GM15510 (cell line): Measurements from ENCODE around the gene NOP16.

Experiments used
- POLR2A ChIP-seq: IDR thresholded peaks from 3 replicates; pipeline ENCODE4 v1.6.1; 2011; ENCODE audit warnings: borderline replicate concordance; ENCODE audit not compliant: insufficient read length; ENCODE audit errors: extremely low read depth

The NOP16 gene

DNA sequence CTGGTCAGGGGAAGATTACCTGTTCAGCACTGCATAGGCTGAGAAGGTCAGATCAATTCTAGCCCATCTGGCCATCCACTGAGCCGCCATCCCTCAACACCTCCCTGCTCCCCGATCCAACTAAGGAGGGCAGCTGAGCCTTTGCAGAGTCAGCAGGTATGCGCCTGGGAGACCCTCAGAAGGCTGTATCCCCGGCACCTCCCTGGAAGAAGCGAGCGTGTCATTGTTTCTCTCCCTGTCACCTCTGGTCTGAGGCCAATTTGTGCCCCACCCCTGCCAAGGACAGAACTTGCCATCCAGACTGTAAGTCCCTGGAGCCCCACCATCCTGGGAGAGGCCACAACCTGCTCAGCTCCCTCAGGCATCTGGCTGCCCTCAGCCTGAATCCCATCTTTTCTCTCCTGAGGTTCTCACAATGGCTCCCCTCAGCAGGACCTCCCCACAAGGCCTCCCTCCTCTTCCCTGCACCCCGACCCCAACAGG lies 25.4 kb upstream of the NOP16 start:
- TF ChIP-seq POLR2A, result no peak

DNA sequence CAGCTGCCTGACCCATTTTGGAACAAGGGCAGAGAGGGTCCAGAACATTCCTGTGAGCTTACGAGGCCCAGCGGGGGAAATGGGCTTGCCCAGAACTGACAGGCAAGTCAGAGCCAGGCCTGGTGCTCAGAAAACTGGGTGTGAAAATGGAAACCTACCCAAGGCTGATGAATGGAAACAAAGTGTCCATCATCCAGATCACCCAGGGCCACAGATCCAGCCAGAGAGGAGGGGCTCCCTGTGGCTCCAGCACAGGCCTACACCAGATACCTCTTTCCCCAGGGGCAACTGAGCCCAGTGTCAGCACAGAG lies 24.8 kb upstream of the NOP16 start:
- no peak for TF ChIP-seq POLR2A

DNA sequence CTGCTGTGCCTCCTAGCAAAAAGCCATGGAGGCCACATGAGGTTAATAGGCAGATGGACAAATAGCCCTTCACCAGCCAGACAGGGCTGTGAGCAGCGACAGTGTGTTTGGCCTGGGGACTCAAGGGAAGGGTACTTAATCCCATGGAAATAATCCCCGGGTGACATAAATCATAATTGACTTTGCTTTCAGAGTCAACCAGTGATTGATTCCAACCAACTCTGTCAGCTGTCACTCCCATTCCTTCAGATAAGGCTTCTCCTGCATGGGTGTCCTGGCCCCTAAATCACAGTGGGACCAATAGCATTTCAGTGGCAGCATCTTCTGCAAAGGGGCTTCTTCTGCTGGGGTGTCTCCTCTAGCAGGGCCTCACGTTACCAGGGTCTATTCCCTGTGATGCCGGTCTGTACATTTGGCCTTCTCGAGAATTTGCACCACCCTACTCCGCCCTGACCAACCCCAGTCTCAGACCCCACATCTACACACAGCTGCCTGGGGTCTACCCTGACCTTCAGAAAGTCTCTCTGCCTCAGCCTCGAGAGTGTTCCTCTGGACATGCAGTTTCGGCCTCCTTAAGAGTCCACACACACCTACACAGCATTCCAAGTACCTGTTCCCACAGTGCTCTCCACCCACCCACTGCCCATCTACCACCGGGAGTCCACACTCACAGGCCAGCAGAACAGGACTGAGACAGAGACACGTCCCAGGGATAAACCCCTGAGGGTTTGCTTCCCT lies 24.3 kb upstream of the NOP16 start:
- TF ChIP-seq POLR2A, result no peak

DNA sequence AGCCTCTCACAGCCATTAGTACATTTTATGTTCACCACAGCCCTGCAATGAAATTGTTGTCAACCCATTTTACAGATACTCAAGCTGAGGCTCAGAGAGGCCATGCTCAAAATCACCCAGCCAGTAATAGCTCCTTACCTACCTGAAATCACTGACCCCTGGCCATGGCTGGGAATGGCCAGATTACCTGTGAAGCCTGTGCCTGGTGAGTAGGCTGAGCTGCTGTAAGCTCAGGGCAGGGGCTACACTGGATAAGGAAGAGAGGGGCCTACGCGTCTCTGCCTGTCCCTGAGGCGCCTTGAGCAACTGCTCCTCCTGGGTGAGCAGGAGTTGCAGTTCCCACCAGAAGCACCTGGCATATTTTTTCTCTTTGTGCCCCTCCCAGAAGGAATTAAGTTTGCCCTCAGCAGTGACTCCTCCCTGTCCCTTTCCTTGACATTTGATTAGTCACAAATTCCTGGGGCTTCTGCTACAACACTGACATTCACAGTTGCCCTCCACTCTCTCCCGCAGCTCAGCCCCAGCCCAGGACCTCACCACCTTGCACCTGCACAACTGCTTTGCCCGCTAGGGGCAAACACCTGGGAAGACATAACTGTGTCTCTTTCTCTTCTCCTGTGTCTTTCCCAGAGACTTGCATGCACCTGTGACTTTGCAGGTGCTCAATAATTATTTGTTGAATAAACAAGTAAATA lies 22.2 kb upstream of the NOP16 start:
- TF ChIP-seq POLR2A, result no peak

DNA sequence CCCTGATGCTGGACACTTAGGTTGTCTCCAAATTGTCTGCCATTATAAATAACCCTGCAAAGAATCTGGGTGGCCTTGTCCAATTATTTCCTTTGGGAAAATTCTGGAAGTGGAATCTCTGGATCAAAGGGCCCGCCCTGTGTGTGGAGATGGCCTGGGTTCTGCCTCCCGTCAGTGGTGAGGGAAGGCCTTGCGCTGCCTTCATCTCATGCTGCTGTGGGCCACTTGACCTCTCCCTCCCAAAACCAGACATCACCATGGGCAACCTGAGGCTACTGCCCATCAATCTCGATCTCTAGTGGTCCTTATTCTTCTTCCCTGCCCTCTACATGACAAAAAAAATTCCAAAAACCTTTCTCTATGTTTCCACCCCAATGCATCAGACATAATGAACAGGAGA lies 21.4 kb upstream of the NOP16 start:
- no peak for TF ChIP-seq POLR2A

DNA sequence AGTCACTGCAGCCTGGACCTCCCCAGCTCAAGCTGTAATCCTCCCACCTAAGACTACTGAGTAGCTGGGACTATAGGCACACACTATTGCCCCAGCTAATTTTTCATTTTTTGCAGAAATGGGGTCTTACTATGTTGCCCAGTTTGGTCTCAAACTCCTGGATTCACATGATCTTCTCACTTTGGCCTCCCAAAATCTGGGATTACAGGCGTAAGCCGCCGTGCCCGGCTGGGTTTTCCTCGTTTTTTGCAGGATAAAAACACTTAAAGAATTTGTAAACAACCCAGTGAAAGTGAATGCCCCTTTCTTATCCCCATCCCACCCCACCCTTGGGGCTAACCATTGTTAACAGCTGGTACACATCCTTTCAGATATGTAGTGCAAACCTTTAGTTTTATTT lies 20.2 kb upstream of the NOP16 start:
- TF ChIP-seq POLR2A, result no peak

DNA sequence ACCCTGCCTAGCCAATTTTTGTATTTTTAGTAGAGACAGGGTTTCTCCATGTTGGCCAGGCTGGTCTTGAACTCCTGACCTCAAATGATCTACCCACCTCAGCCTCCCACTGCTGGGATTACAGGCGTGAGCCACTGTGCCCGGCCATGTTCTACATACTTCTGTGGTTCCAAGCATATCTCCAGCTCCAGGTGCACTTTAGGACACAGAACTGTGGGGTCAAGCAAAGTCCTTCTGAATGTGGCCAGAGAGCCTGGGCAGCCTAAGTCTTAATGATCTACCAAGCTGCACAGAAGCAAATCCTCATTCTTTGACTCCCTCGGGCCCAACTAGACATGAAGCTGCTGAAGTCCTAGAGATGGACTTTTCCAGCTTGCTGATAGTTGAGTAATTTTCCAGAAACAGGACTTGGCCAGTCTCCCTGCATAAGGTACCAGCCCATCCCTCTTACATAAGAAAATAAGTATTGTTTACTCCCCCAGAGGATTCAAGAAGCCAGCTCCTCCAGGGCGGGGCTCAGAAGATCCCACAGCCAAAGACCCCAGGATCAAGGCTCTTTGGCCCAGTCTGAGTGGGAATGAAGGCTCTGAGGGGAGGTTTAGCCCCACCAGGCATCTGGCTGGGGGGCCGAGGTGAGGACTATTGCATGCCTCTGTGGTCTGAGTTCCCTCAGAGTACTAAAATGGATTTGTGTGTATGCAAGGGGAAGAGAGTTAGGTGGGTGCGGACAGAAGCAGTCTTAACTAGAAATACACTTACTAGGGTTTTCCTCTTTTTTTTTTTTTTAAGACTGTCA lies 19.3 kb upstream of the NOP16 start:
- TF ChIP-seq POLR2A, result no peak

DNA sequence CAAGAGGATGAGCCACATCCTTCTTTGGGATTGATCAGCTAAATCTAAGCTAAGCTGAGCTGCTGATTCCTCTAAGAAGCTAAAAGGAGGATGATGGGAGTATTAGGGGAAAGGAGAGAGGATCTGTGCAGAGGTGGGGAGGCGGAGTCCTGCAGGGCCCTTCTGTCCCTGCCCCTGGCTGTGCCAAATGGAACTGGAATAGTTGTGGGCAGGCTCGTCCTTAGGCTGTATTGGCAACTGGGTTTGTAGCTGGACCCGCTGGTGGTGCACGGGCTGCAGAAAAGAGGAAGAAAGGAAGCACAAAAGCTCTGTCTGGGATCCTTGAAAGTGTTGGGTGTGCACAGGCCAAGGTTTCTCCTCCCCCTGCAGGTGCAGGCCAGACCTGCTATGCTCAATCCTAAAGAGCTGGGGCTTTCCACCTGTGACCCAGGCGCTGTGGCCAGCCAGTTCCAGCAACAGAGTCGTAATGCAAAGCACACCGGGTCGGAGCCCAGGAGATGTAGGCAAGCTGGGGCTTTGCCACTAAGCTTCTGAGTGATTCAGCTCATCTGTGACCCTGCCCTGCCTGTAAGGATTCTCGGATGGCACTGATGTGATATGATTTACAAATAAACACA lies 18.1 kb upstream of the NOP16 start:
- TF ChIP-seq POLR2A, result no peak

DNA sequence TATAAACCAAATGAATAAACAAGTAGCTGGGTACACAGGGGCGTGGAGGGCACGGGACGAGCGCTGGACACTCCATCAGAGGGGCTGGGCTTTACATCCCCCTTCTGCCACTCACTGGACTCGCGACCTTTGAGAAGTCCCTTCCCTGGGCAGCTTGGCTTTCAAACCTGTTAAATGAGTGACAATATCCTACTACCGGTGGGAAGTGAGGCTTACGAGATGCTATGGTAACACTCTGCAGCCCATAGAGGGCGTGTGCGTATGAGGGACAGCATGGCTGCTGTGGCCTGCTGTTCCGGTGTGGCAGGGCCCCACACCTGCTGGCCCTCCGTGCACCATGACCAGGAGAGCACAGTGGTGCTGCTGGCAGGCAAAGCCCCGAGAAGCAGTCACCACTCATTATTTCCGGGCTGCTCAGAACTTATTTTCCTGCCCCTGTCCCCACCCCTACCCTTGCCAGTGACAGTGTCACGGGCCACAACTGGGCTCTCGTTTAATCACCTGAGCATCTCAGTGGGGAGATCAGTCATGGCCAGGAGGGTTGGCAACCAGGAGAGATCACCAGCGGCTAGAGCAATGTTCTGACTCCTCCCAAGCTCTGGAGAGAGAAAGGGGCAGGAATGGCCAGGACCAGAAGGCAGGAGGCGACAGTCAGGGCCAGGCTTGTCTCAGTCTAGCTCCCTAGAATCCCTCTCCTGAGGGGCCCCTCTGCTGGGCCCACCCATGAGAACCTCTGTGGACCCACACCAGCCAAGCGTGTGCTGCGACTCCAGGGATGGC lies 17.4 kb upstream of the NOP16 start:
- no peak for TF ChIP-seq POLR2A

DNA sequence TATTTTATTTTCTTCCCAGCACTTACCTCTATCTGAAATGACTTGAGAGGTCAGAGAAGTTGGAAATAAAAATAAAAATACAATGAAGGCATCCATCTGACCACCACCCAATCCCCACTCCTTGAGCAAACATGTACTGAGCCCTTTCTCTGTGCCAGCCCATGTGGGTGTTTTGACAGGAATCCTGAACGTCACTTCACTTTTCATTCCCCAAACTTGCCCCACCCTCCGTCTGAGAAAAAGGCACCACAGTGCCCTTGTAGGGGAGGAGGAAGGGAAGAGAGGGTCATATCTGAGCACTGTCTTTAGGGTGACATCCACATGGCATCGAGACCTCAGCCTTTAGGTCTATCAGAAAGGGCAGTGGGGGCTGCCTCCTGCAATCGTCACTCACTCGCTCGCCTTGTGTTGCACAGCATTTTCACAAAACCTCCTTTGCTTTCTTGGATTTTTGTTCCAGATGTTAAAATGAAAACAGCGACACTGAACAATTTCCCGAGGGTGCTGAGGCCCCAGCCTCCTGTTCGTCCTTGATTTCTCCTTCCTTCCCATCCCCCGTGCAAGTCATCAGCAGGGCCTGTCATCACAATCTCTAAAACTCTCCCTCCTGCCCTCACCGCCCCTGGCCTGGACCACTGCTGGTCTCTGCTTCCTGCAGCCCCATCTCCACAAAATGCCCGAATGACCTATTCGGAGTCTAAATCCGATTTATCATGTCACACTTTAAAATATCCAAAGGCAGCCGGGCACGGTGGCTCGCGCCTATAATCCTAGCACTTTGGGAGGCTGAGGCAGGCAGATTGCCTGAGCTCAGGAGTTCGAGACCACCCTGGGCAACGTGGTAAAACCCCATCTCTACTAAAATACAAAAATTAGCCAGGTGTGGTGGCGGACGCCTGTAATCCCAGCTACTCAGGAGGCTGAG lies 13.1 kb upstream of the NOP16 start:
- no peak for TF ChIP-seq POLR2A

DNA sequence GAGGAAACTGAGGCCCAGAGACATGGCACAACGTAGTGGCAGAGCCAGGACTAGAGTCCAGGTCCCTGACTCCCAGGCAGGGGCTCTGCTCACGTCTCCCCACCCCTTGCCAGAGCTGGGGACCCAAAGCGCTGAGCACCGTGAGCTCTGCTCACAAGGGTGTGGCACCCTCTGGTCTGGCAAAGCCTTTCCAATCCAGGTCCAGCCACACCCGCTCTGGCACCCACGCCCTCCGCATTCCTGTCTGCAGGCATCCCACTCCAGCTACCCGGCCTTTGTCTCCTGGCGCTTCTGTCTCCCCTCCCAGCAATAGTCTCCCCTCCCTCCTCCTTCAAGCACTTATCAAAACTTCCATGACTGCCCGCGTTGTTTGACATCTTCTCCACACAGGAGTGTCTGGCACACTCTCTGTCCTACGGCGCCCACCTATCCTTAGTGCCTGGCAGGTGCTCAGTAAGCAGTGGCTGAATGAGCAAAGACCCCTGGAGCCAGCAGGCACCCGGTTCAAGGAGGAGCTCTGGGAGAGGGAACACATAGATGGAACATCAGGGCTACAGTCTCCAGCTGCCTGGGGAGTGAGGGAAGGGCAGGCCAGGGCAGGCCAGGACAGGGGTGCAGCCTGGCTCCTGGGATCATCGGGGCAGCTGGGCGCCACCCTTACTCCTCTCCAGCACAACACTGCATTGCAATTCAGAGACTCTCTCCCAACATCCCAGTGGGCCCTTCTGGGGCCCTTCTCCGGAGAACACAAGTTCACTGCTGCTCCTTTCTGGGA lies 12.2 kb upstream of the NOP16 start:
- TF ChIP-seq POLR2A, result no peak

DNA sequence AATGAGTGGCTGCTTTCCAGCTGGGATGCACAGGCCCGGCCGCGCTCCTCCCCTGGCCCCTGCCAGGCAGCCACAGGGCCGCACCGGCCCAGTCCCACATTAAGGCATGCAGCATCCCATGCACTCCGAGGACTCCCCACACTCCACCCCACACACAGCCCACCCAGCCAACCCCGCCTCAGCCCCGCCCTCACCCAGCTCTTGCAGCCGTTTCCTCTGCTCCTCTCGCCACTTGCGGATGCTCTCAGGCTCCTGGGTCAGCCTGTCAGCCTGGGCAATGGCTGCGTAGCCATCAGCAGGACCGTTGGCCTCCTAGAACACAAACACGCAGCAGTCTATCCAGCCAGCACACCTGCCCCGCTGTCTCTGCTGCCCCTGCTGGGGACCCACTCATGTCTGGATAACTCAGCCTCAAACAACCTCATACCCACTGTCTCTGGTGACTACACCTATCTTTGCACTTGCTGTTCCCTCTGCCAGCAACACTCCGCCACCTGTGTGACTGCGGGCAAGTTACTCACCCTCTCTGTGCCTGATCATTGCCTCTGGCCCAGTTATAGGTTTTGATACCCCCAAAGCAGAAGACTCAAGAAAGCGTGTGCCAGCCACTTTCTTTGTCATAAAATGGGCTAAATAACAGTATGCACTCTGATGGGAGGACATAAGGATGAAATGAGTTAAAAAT lies 9.5 kb upstream of the NOP16 start:
- no peak for TF ChIP-seq POLR2A
